BLaER1 treated with 17β-estradiol and CSF1 and Interleukin-3, amounts not matched to agents 10 nM and 100 nM (cell line): ENCODE measurements around the gene LSAMP.
A peak's percentile ranks its signal among the peaks of the same experiment; 100 is the strongest.

Source experiments
- H3K27ac ChIP-seq, 11 experiments: shearing (Covaris generic); formaldehyde crosslinking; 2 replicates each; pipeline ENCODE4 v1.8.1; 2022
- H3K27me3 ChIP-seq, 11 experiments: shearing (Covaris generic); formaldehyde crosslinking; 2 replicates each; pipeline ENCODE4 v1.8.1; 2022
- H3K36me3 ChIP-seq, 11 experiments: shearing (Covaris generic); formaldehyde crosslinking; 2 replicates each; pipeline ENCODE4 v1.8.1; 2022
- H3K4me1 ChIP-seq, 10 experiments: shearing (Covaris generic); formaldehyde crosslinking; 2 replicates each; pipeline ENCODE4 v1.8.1; 2022
- H3K4me2 ChIP-seq, 11 experiments: shearing (Covaris generic); formaldehyde crosslinking; 2 replicates each; pipeline ENCODE4 v1.8.1; 2022
- H3K4me3 ChIP-seq, 10 experiments: shearing (Covaris generic); formaldehyde crosslinking; 2 replicates each; pipeline ENCODE4 v1.8.1; 2022
- H3K9ac ChIP-seq, 11 experiments: shearing (Covaris generic); formaldehyde crosslinking; 2 replicates each; pipeline ENCODE4 v1.8.1; 2022
- H3K9me3 ChIP-seq, 11 experiments: shearing (Covaris generic); formaldehyde crosslinking; replicated peaks in 1 of 11; 2 replicates each; pipeline ENCODE4 v1.8.1; 2022
- H4K20me1 ChIP-seq, 11 experiments: shearing (Covaris generic); formaldehyde crosslinking; 2 replicates each; pipeline ENCODE4 v1.8.1; 2022
- Cebpa-rat ChIP-seq, 11 experiments: shearing (Covaris generic); IDR thresholded peaks; 2 replicates each; pipeline ENCODE4 v1.8.1; 2022

LSAMP gene

DNA sequence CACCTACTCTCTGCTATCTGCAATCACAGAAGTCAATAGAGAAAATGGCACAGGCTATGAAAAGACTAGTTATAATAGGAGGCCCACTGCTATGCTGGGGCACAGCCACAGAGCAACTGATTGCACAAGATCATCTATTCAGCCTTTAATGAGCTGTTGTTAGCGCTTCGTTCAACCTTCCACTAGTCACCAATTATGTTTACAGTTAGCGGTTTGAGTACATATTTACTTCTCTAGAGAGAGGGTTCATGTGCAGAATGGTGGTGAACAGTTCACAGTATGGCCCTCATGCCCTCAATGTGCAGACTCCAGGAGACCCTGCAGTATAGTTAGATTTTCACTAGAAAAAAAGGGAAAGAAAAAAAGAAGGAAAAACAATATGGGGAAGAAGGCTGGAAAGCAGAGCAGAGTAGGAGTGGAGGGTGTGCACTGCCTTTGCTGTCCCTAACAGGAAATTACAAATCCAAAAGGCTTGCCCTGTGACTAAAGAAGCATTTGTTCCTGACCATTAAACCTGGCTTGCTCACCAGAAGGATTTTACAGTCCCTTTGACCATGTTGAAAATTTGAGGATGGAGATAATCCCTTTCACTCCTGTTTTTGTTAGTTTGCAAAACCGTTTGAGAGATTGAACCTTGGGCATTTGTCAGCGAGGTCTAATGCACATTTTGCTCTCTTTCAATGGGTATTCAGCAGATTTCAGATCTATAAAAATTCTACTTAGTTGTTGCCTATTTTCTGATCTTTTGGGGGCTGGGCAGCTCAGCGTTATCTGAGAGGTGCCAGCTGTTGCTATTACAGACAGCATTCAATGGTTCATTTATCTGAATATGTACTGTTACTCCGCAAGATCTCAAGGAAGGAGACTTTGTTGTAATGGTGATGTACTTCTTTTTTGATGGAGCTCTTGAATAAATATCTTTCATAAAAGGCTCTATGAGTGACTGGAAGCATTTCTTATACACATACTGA, 296.1 kb downstream of the LSAMP start:
- Histone ChIP-seq H3K4me2 (no peak overlapping the region), H3K9me3 (peaks cover 6 to 17% (median 14%) of the 10 kb centered on the region in 11 experiments), H3K27me3 (no peaks in the 10 kb centered on the region), H4K20me1 (no peaks in the 10 kb centered on the region), H3K4me1 (no peaks in the 10 kb centered on the region), H3K4me3 (no peak overlapping the region), H3K9ac (no peak overlapping the region), H3K36me3 (no peaks in the 10 kb centered on the region), H3K27ac (no peak overlapping the region)
- no peak for TF ChIP-seq Cebpa-rat (IDR thresholded peaks at IDR 0.05)

DNA sequence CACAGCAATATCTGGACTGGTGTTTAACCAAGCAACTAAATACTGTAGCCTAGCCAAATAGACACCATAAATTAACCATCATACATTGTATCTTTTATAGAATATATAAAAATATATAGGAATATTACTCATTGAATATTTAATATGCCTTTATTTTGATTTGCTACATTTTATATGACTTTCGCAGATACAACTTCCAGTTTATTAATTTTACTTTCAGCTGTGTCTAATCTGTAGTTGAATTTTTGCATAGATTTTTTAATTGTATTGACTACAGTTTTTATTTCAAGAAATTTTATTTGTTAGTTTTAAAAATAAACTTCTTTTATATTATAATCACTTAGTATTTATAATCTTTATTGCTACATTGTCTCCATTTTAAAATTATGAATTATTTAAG, 299.7 kb downstream of the LSAMP start:
- H3K4me3 ChIP-seq: no peak overlapping the region
- TF ChIP-seq Cebpa-rat (IDR thresholded peaks at IDR 0.05): no peak
- H3K9me3 ChIP-seq: peaks cover 6 to 17% (median 14%) of the 10 kb centered on the region in 11 experiments
- H3K36me3 ChIP-seq: no peaks in the 10 kb centered on the region
- no peak overlapping the region for H3K9ac ChIP-seq
- no peaks in the 10 kb centered on the region for H3K4me1 ChIP-seq
- no peaks in the 10 kb centered on the region for H4K20me1 ChIP-seq
- H3K27me3 ChIP-seq: no peaks in the 10 kb centered on the region
- H3K27ac ChIP-seq: no peak overlapping the region
- H3K4me2 ChIP-seq: no peak overlapping the region

DNA sequence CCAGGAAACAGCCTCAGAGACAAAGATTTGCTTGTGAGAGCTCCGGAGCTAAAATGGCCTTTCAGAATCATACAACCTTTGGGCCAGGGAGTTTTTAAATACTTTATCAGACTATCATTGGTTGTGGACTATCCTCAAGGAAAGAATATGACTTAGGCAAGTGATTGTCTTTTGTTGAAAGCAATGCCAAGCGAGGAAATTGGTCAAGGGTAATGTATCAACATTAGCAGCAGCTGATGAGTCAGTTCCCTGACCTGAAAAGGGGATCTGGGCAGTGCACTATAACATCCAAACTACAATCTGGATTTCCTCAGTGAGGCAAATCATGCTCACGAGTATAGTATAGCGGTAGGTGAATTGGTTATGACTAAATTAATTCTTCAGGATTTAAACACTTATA, 303.6 kb downstream of the LSAMP start:
- Histone ChIP-seq H3K36me3 (no peaks in the 10 kb centered on the region), H3K4me3 (no peak overlapping the region), H3K27me3 (no peaks in the 10 kb centered on the region), H3K9me3 (peaks cover 6 to 17% (median 14%) of the 10 kb centered on the region in 11 experiments), H3K4me1 (no peaks in the 10 kb centered on the region), H3K4me2 (no peak overlapping the region), H4K20me1 (no peaks in the 10 kb centered on the region), H3K27ac (no peak overlapping the region), H3K9ac (no peak overlapping the region)
- TF ChIP-seq Cebpa-rat (IDR thresholded peaks at IDR 0.05): no peak

DNA sequence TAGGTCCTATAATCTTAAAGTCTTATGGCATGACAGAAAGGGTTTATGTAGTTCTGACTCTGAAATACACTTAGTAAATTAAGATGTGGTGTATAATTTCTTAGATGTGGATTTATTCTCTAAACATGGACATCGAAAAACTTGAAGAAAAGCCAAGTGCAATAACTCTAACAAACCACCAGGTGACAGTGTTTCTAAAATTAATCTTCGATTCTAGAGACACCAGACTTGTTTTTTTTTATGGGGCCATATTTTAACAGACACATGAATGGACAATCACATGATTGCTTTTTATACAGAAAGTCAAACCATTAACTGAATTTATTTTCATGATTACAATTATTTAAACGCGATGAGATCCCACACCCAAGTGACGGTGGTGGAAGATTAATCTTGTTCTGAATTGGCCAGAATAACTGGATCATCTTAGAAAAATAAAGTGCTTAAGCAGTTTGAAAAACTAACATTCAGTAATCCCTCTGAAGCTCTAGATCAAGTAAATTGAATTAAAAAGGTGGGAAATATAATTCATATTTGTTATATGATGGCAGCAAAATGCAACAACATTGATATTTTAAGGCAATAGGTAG, 305.1 kb downstream of the LSAMP start:
- Histone ChIP-seq H3K4me1 (peaks cover 0 to 3% (median 0%) of the 10 kb centered on the region in 10 experiments; a peak in 4 of 20 replicates), H3K27ac (no peak overlapping the region), H3K36me3 (no peaks in the 10 kb centered on the region), H3K9ac (no peak overlapping the region), H3K4me3 (no peak overlapping the region), H3K9me3 (peaks cover 2 to 4% (median 3%) of the 10 kb centered on the region in 11 experiments), H3K27me3 (no peaks in the 10 kb centered on the region), H3K4me2 (no peak overlapping the region), H4K20me1 (no peaks in the 10 kb centered on the region)
- TF ChIP-seq Cebpa-rat (IDR thresholded peaks at IDR 0.05): no peak

DNA sequence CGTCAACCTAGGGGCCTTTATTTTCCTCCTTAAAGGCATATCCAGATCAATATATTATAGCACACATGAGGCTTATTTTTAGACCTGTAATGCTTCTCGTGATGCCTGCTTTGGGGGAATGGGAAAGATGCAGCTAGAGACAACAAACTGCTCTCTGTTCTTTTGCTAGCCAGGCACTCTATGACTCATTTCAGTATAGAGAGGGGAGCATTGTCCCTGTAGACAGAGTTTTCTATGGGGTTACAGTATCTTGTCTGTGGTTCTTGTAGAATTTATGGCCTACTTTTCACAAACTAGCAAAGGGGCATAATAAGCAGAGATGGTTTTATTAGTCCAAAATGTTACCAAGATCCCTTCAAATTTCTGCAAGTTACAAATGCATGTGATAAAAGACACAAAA, 305.6 kb downstream of the LSAMP start:
- no peak for TF ChIP-seq Cebpa-rat (IDR thresholded peaks at IDR 0.05)
- no peaks in the 10 kb centered on the region for H4K20me1 ChIP-seq
- H3K36me3 ChIP-seq: no peaks in the 10 kb centered on the region
- no peak overlapping the region for H3K4me2 ChIP-seq
- no peak overlapping the region for H3K27ac ChIP-seq
- no peaks in the 10 kb centered on the region for H3K27me3 ChIP-seq
- H3K4me1 ChIP-seq: peaks cover 0 to 9% (median 0%) of the 10 kb centered on the region in 10 experiments; a peak in 5 of 20 replicates
- H3K9ac ChIP-seq: no peak overlapping the region
- no peak overlapping the region for H3K4me3 ChIP-seq
- H3K9me3 ChIP-seq: no peaks in the 10 kb centered on the region

DNA sequence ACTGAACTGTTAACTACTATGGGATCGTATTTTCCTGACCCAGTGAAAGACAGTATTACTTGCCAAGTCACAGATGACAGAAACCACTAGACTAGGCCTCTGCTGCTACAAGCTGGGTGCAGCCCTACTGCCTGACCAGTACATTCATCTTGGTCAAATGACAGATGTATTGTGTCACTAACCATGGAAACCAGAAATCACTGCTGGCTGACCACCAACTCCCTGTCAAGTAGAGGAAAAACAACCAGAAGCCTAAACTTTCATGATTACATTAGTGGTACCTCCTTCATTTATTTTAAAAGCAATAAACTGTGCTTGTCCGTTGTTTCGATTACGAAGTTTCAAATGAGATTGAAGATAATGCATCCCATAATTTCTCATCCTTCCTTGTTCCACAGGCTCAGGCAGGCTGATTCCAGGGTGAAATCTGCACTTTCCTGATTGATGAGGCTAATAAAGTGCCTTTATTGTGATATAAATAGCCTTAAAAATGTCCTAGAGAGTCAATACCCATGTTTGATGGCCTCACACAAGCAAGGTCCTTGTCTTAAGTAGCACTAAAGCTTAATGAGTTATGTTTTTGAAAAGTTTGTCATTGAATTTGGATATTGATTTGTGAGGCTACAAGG, 309.7 kb downstream of the LSAMP start:
- no peak overlapping the region for H3K9ac ChIP-seq
- H3K4me1 ChIP-seq: peaks cover 0 to 24% (median 0%) of the 10 kb centered on the region in 10 experiments; a peak in 5 of 20 replicates
- H3K27ac ChIP-seq: no peak overlapping the region; a peak in 1 of 22 replicates
- H4K20me1 ChIP-seq: no peaks in the 10 kb centered on the region
- H3K27me3 ChIP-seq: no peaks in the 10 kb centered on the region
- H3K36me3 ChIP-seq: no peaks in the 10 kb centered on the region
- no peak overlapping the region for H3K4me3 ChIP-seq
- H3K4me2 ChIP-seq: peak overlapping the region in 5 of 11 experiments; percentile 2 to 51 (median 27); a peak in 7 of 22 replicates
- H3K9me3 ChIP-seq: no peaks in the 10 kb centered on the region
- TF ChIP-seq Cebpa-rat (IDR thresholded peaks at IDR 0.05): no peak

DNA sequence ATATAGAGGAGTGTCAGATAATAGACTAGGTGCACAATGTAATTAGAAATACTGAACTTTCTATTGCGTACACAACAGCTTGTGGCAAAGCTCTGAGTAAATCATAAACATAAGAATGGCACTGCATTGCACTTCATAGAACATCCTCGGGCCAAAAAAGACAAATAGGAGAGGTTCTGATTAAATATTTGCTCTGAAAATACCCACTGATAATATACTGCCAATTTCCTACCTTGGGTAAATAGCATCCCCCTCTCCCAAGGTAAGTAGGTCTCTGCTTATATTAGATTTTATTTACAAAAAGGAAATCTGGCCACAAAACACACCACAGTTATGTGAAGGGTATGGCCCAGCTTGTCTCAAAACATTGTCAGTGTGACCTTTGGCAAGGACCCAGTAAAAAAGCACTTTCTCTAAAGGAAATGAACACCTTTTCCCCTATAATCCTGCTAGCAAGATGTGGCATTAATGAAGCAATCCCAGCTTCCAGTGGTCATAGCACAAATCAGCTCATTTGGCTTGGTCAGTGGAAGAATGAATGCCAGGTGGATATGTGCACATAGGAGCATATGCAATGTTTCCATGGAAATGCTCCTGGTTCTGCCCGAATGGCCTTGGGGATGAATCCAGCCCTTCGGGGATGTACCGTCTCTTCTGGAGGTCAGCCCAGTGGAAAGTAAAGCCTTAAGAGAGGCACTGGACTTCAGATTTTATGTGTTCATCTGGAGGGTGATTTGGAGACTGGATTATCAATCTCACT, 315.9 kb downstream of the LSAMP start:
- TF ChIP-seq Cebpa-rat (IDR thresholded peaks at IDR 0.05): no peak

DNA sequence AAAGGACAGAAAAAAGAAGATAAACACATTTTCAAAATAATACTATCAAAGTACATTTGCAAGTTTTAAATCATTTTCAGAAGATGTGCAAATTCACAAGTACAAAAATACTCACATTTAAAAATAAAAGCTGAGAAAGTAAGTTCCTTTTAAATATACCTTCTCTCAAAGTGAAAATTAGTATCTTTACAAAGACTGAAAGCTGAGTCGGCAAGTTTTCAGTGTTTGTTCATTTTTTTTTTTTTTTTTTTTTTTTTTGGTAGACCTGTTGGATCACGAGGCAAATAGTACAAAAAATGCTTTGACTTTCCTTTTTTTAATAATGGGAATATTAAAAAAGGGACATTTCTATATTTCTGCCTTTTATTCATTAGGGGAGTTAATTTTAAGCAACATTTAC, 317.8 kb downstream of the LSAMP start:
- Histone ChIP-seq H3K27me3 (no peaks in the 10 kb centered on the region), H3K9me3 (no peaks in the 10 kb centered on the region), H3K27ac (no peak overlapping the region), H4K20me1 (no peaks in the 10 kb centered on the region), H3K4me3 (no peak overlapping the region), H3K4me1 (no peaks in the 10 kb centered on the region), H3K4me2 (no peak overlapping the region), H3K9ac (no peak overlapping the region), H3K36me3 (no peaks in the 10 kb centered on the region)
- no peak for TF ChIP-seq Cebpa-rat (IDR thresholded peaks at IDR 0.05)

More for the DNA sequence above, 315.9 kb downstream of the LSAMP start:
- H3K27me3 ChIP-seq: no peaks in the 10 kb centered on the region
- no peak overlapping the region for H3K4me3 ChIP-seq
- no peaks in the 10 kb centered on the region for H4K20me1 ChIP-seq
- no peaks in the 10 kb centered on the region for H3K36me3 ChIP-seq
- no peak overlapping the region for H3K4me2 ChIP-seq
- H3K27ac ChIP-seq: no peak overlapping the region
- H3K4me1 ChIP-seq: peaks cover 0 to 13% (median 0%) of the 10 kb centered on the region in 10 experiments; a peak in 4 of 20 replicates
- no peaks in the 10 kb centered on the region for H3K9me3 ChIP-seq
- no peak overlapping the region for H3K9ac ChIP-seq

DNA sequence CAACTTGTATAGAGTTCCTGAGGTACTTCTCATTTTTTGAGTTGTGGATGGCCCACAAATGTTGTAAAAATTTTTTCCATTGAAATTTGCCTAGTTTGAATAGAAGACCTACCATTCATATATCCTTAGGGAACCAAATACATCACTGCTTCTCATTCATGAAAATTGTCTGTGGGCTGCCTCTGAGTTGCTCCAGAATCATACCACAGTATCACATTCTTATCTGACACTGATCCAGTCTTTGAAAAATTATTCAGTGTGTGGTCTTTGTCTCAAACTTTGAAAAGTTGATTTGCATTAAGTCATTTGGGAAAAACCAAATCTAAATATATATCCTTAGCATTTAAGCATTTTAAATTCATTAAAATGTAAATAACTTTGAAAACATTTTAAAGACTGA, 321.1 kb downstream of the LSAMP start:
- H3K4me2 ChIP-seq: no peak overlapping the region
- H3K4me1 ChIP-seq: no peaks in the 10 kb centered on the region
- no peaks in the 10 kb centered on the region for H4K20me1 ChIP-seq
- H3K9me3 ChIP-seq: no peaks in the 10 kb centered on the region
- TF ChIP-seq Cebpa-rat (IDR thresholded peaks at IDR 0.05): no peak
- H3K9ac ChIP-seq: no peak overlapping the region
- H3K27ac ChIP-seq: no peak overlapping the region
- H3K27me3 ChIP-seq: no peaks in the 10 kb centered on the region
- H3K4me3 ChIP-seq: no peak overlapping the region
- H3K36me3 ChIP-seq: no peaks in the 10 kb centered on the region
